ENCODE results near the gene FIG4.

- TF ChIP-seq CTCF (IDR thresholded peaks at IDR 0.05; ENCODE audit: poor library complexity, severe bottlenecking): no peak
- no peak for TF ChIP-seq RAD21 (conservative IDR thresholded peaks at IDR 0.05)
- no peak for TF ChIP-seq EZH2 (IDR thresholded peaks at IDR 0.05; ENCODE audit: borderline replicate concordance, insufficient read depth, low read length, poor library complexity, severe bottlenecking)
- TF ChIP-seq SMC3 (conservative IDR thresholded peaks at IDR 0.05; ENCODE audit: poor library complexity): no peak
These were observed 79.0 kb downstream of the FIG4 start for GRCh38 chr6:109770047-109770446.
